ENCODE results near the gene GSG1L.

- TF ChIP-seq CTCF (IDR thresholded peaks at IDR 0.05; ENCODE audit: insufficient read depth, low read length) (no peak), GABPA (IDR thresholded peaks at IDR 0.05; ENCODE audit: low read depth) (no peak), REST (IDR thresholded peaks at IDR 0.05; ENCODE audit: insufficient replicate concordance, low read depth) (no peak), POLR2AphosphoS5 (IDR thresholded peaks at IDR 0.05; ENCODE audit: low read depth) (no peak)
Measured at GRCh38 chr16:27775254-27775653, 288.3 kb downstream of the GSG1L start.

Data from HL-60 (cell line).